SJSA1 (cell line): Measurements from ENCODE around the gene CFHR3. TPM values are rescaled to one million over a fixed set of nuclear protein-coding genes. Genes with fewer than 3 reads are reported as not detected.
"Not testable (repeated sequence)": the region's sequence is repeated elsewhere in the genome, so short reads cannot be mapped to it uniquely, and the experiment has no call there.

Experiments used
- DNase-seq, 2 experiments: peaks; one replicate each; pipeline ENCODE4 v3.0.0-alpha.2; 2015 to 2020; ENCODE audit warnings: low spot score in 2 of 2, low read depth in 1 of 2
- H3K27ac ChIP-seq: fragments of 250-450 bp; sonication (Bioruptor Pico); 2 replicates; pipeline ENCODE4 v1.5.1; 2020; ENCODE audit warnings: mild to moderate bottlenecking, moderate library complexity
- H3K27me3 ChIP-seq: fragments of 250-450 bp; sonication (Bioruptor Pico); replicated peaks from 2 replicates; pipeline ENCODE4 v1.5.1; 2020; ENCODE audit warnings: mild to moderate bottlenecking, moderate library complexity
- H3K36me3 ChIP-seq: fragments of 250-450 bp; sonication (Bioruptor Pico); 2 replicates; pipeline ENCODE4 v1.5.1; 2020; ENCODE audit warnings: mild to moderate bottlenecking
- H3K4me1 ChIP-seq: fragments of 250-450 bp; sonication (Bioruptor Pico); replicated peaks from 2 replicates; pipeline ENCODE4 v1.6.1; 2021; ENCODE audit warnings: mild to moderate bottlenecking
- H3K4me3 ChIP-seq: fragments of 250-450 bp; sonication (Bioruptor Pico); 2 replicates; pipeline ENCODE4 v1.5.1; 2020; ENCODE audit warnings: mild to moderate bottlenecking
- H3K9me3 ChIP-seq: fragments of 250-450 bp; sonication (Bioruptor Pico); replicated peaks from 2 replicates; pipeline ENCODE4 v1.5.1; 2020; ENCODE audit warnings: mild to moderate bottlenecking
- total RNA-seq: library from RNA; depleted of rRNA; stranded (reverse); fragments of >200 nt; shearing (Covaris generic); gene quantifications from 2 replicates; pipeline ENCODE4 v1.2.3, GENCODE V29; 2014; rRNA removed

CFHR3 gene
- total RNA-seq, 1 experiment from 2014 or later = not detected

DNA sequence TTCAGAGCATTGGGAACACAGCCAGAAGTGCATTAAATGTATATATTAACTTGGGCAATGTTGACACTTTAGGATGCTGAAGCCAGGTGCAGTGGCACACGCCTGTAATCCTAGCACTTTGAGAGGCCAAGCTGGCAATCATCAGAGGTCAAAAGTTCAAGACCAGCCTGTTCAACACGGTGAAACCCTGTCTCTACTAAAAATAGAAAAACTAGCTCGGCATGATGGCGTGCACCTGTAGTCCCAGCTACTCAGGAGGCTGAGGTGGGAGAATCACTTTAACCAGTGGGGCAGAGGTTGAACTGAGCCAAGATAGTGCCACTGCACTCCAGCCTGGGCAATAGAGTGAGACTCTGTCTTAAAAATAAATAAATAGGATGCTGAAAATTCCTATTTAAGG lies 19.5 kb downstream of the CFHR3 start:
- H3K4me1 ChIP-seq, DNase-seq, H3K9me3 ChIP-seq, H3K4me3 ChIP-seq, H3K36me3 ChIP-seq, H3K27me3 ChIP-seq, H3K27ac ChIP-seq: not testable (repeated sequence)

DNA sequence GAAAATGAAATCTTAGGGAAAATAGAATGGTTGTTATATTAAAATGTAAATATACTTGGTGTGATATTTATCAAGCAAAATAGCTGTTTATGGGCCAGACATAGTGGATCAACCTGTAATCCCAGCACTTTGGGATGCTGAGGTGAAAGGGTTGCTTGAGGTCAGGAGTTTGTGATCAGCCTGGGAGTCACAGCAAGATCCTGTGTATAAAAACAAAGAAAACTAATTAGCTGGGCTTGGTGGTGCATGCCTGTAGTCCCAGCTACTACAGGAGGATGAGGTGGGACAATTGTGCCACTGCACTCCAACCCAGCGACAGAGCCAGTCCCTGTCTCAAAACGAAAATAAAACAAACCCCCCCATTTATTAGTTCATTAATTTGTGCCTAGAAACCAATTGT lies 23.3 kb downstream of the CFHR3 start:
- Histone ChIP-seq H3K27ac (no peak overlapping the region), H3K27me3 (no peaks in the 10 kb centered on the region), H3K36me3 (no peaks in the 10 kb centered on the region), H3K4me3 (no peak overlapping the region), H3K4me1 (no peaks in the 10 kb centered on the region), H3K9me3 (no peaks in the 10 kb centered on the region)
- no peak for DNase-seq

DNA sequence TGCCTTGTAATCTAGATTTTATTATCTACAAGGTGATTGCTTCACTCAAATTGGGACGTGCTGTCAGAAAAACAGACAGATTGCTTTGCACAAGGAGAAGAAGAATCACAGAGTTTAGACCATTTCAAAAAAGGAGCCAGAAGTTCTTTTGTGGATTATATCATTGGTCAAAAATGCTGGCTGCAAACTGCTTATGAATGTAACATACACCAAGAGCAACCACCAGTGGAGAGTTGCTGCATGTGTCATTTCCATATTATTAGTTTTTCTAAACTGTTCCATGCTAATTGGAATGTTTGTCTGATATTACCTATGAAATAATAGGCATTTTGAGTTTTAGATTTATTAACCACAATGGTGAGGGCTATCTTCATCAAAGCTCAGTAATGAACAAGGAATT lies 27.3 kb downstream of the CFHR3 start:
- not testable (repeated sequence) for H3K9me3 ChIP-seq, DNase-seq, H3K36me3 ChIP-seq, H3K4me3 ChIP-seq, H3K27me3 ChIP-seq, H3K27ac ChIP-seq, H3K4me1 ChIP-seq

DNA sequence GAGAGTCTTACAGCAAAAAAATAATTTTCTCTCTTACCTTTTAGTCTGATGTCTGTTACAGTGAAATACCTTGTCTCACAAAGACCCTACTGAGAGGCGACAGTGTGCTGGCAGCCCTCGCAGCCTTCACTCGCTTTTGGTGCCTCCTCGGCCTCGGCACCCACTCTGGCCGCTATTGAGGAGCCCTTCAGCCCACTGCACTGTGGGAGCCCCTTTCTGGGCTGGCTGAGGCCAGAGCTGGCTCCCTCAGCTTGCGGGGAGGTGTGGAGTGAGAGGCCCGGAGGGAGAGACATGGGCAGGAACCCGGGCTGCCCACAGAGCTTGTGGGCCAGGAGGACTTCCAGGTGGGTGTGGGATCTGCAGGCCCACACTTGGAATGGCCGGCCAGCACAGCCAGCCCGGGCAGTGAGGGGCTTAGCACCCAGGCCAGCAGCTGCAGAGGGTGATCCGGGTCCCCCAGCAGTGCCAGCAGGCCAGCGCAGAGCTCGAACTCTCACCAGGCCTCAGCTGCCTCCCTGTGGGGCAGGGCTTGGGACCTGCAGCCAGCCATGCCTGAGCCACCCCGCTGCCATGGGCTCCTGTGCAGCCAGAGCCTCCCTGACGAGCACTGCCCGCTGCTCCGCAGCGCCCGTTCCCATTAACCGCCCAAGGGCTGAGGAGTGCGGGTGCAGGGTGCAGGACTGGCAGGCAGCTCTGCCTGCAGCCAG lies 34.0 kb downstream of the CFHR3 start:
- no peak overlapping the region for H3K27ac ChIP-seq
- no peaks in the 10 kb centered on the region for H3K9me3 ChIP-seq
- DNase-seq = no peak
- H3K4me1 ChIP-seq = no peaks in the 10 kb centered on the region
- no peaks in the 10 kb centered on the region for H3K36me3 ChIP-seq
- H3K27me3 ChIP-seq = no peaks in the 10 kb centered on the region
- H3K4me3 ChIP-seq = no peak overlapping the region

DNA sequence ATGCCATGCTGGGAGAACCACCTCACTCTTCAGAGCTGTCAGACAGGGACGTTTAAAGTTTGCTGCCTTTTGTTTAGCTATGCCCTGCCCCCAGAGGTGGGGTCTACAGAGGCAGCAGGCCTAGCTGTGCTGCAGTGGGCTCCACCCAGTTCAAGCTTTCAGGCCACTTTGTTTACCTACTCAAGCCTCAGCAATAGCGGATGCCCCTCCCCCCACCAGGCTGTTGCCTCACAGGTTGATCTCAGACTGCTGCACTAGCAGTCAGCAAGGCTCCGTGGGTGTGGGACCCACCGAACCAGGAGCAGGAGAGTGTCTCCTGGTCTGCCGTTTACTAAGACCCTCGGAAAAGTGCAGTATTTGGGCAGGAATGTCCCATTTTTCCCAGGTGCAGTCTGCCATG lies 42.8 kb downstream of the CFHR3 start:
- not testable (repeated sequence) for H3K27me3 ChIP-seq, H3K27ac ChIP-seq, H3K9me3 ChIP-seq

DNA sequence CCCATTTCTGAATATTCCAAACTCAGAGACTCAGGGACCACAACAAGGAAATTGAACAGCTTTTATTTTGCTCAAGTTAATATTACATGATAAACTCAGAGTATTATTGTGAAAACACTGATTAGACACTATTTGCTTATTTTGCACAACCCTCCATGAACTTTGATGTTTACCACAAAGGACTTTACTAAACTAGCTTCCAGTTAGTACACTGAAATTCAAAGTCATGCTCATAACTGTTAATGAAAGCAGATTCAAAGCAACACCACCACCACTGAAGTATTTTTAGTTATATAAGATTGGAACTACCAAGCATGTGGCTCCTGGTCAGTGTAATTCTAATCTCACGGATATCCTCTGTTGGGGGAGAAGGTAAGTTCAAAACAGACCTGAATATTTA lies 44.9 kb downstream of the CFHR3 start, which contains the start of gene CFHR1:
Gene CFHR1 (plus strand): TSS at position 201 of the 400 bp plus-strand sequence. CDS start 114 bp downstream, at position 315.
- not testable (repeated sequence) for H3K27ac ChIP-seq, H3K4me3 ChIP-seq, DNase-seq, H3K9me3 ChIP-seq, H3K4me1 ChIP-seq, H3K27me3 ChIP-seq, H3K36me3 ChIP-seq

More for the DNA sequence above, 42.8 kb downstream of the CFHR3 start:
- not testable (repeated sequence) for H3K36me3 ChIP-seq, H3K4me1 ChIP-seq, DNase-seq, H3K4me3 ChIP-seq

DNA sequence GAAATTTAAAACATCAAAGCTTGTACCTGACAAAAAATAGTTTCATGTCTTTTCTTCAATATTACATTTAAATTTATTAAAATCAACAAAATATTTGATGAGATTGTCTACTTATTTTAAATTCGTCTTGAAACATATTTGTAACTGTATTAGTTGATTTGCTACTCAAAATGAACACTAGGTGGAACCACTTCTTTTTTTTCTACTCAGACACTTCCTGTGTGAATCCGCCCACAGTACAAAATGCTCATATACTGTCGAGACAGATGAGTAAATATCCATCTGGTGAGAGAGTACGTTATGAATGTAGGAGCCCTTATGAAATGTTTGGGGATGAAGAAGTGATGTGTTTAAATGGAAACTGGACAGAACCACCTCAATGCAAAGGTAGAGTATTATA lies 53.2 kb downstream of the CFHR3 start:
- not testable (repeated sequence) for H3K36me3 ChIP-seq, H3K4me3 ChIP-seq, DNase-seq, H3K27me3 ChIP-seq, H3K4me1 ChIP-seq, H3K9me3 ChIP-seq, H3K27ac ChIP-seq

Other genes with a start within 250 kb of the CFHR3 start
- gene KCNT2, start 166.4 kb upstream of the CFHR3 start, total RNA-seq = 0.05 and 0.25 TPM in 2 replicates
- gene CFH, start 122.8 kb upstream of the CFHR3 start, total RNA-seq = 75.4 and 85.4 TPM in 2 replicates
- not detected in 2 replicates for gene CFHR1, start 44.9 kb downstream of the CFHR3 start, total RNA-seq
- not detected in 2 replicates for gene CFHR4, start 113.2 kb downstream of the CFHR3 start, total RNA-seq
- not detected in 2 replicates for gene CFHR2, start 168.9 kb downstream of the CFHR3 start, total RNA-seq
- not detected in 2 replicates for gene CFHR5, start 202.7 kb downstream of the CFHR3 start, total RNA-seq